ENCODE results near the gene ABCA2. TPM values are rescaled to one million over a fixed set of nuclear protein-coding genes. Genes with fewer than 3 reads are reported as not detected.
A peak's percentile ranks its signal among the peaks of the same experiment; 100 is the strongest.

The ABCA2 gene
- total and polyA plus RNA-seq, 9 of the 15 experiments (the other 6 are each of a cell fraction or from before 2014, with no cell fraction given) = 0.69 to 16.3 (median 6.1) TPM; not detected in 2

GRCh38 chr9:137048655-137049543 lies 20.9 kb upstream of the ABCA2 start:
- no TSS peak for BruUV-seq (replicated peaks)
- H2AFZ ChIP-seq (ENCODE audit: low read depth, low read length) = 0 out of 2 replicates have a peak overlapping the region, but pooled peaks have one; percentile 4
- H4K20me1 ChIP-seq (replicated peaks; ENCODE audit: control insufficient read depth, insufficient read depth, low read length) = peaks cover 37% of the 10 kb centered on the region
- peak; percentile 67 to 92 (median 89) for DNase-seq (ENCODE audit: extremely low read depth in 1 of 4, low spot score in 3 of 4)
- peak; percentile 6 for FAIRE-seq
- peak; percentile 78 for ATAC-seq
- H3K4me3 ChIP-seq = no peak overlapping the region
- no peaks in the 10 kb centered on the region for H3K79me2 ChIP-seq (ENCODE audit: control insufficient read depth, insufficient read depth, low read length)
- 9% methylated on average over 44 of the region's 72 CpGs for WGBS (ENCODE audit: insufficient coverage, low coverage, missing lambda C conversion rate)
- peak overlapping the region in 1 of 2 experiments; percentile 43; a peak in 1 of 4 replicates for H3K9ac ChIP-seq (ENCODE audit: insufficient read depth in 1 of 2, low read depth in 2 of 2, low read length in 2 of 2)
- H3K27me3 ChIP-seq (ENCODE audit: control insufficient read depth in 2 of 2, insufficient read depth in 2 of 2, low read length in 2 of 2) = peaks cover 7 to 33% of the 10 kb centered on the region in 2 experiments; a peak in 4 of 5 replicates
- peaks cover 2 to 76% of the 10 kb centered on the region in 2 experiments; a peak in 3 of 5 replicates for H3K4me1 ChIP-seq (replicated peaks in 1 of 2; ENCODE audit: control insufficient read depth in 2 of 2, insufficient read depth in 2 of 2, low read length in 2 of 2)
- H3K9me3 ChIP-seq (replicated peaks; ENCODE audit: control insufficient read depth, insufficient read depth, low read depth, low read length) = no peaks in the 10 kb centered on the region
- intact Hi-C loops (cut with micrococcal nuclease) = no loop called here
- H3K36me3 ChIP-seq (ENCODE audit: control insufficient read depth, insufficient read depth, low read length) = no peaks in the 10 kb centered on the region
- ChIA-PET CTCF (ENCODE audit: low intra/inter-chr PET ratio) (interaction anchor here (0.6 to 1.6 kb wide), 3 partner anchors 139 to 188 kb away, joined by 3 to 5 read pairs (median 4); partner anchors contain the start of genes ANAPC2 and SSNA1), POLR2A (interaction anchor here (0.6 to 1.8 kb wide), 7 partner anchors 12 to 584 kb away, joined by 3 to 4 read pairs (median 3); no protein-coding TSS in a partner anchor)
- H3K4me2 ChIP-seq (ENCODE audit: insufficient read depth, low read length) = peak overlapping the region; percentile 25; the same call in 1 of the 2 replicates
- peaks cover 2% of the 10 kb centered on the region for H3K9me1 ChIP-seq (ENCODE audit: control insufficient read depth, insufficient read depth, low read length)
- H3K27ac ChIP-seq (ENCODE audit: extremely low read depth, low read depth, low read length) = no peak overlapping the region
- in situ Hi-C loops (cut with MboI) = no loop called here
- 0 out of 2 replicates have a peak, but pooled peaks have one; percentile 4 for TF ChIP-seq GABPB1 (CRISPR knock-in tag; IDR thresholded peaks at IDR 0.05)
- TF ChIP-seq PCBP1 (IDR thresholded peaks at IDR 0.05; ENCODE audit: low read depth, low read length, poor library complexity, severe bottlenecking) = peak; percentile 94
- TF ChIP-seq KLF6 (CRISPR knock-in tag; IDR thresholded peaks at IDR 0.05; ENCODE audit: borderline replicate concordance) = no peak
- 0 out of 2 replicates have a peak, but pooled peaks have one; percentile 11 for TF ChIP-seq CREM (IDR thresholded peaks at IDR 0.05; ENCODE audit: low read depth)
- TF ChIP-seq NBN (IDR thresholded peaks at IDR 0.05; ENCODE audit: low read depth) = no peak
- peak; percentile 80 for TF ChIP-seq L3MBTL2 (IDR thresholded peaks at IDR 0.05)
- no peak for TF ChIP-seq ATF3 (IDR thresholded peaks at IDR 0.05)
- TF ChIP-seq ATF3 (CRISPR knock-in tag; conservative IDR thresholded peaks at IDR 0.05) = no peak
- TF ChIP-seq SAFB (IDR thresholded peaks at IDR 0.05; ENCODE audit: borderline replicate concordance, low read depth, low read length) = 0 out of 2 replicates have a peak, but pooled peaks have one; percentile 28
- TF ChIP-seq ETV1 (tag; conservative IDR thresholded peaks at IDR 0.05; ENCODE audit: low read depth) = no peak
- TF ChIP-seq ZZZ3 (IDR thresholded peaks at IDR 0.05) = no peak
- TF ChIP-seq MAX (CRISPR knock-in tag; IDR thresholded peaks at IDR 0.05) = 0 out of 2 replicates have a peak, but pooled peaks have one; percentile 10
- TF ChIP-seq KDM5B (IDR thresholded peaks at IDR 0.05; ENCODE audit: insufficient replicate concordance, low read depth, low read length) = no peak
- TF ChIP-seq MTA2 (IDR thresholded peaks at IDR 0.05; ENCODE audit: low read depth) = no peak
- no peak for TF ChIP-seq RBM39 (optimal IDR thresholded peaks at IDR 0.05; ENCODE audit: low read depth, low read length)
